Neuronal stem cell (in vitro differentiated cells): ENCODE measurements around the gene OMP.

Experiments
- DNase-seq: peaks from one replicate; pipeline ENCODE4 v3.0.0-alpha.2; 2013; ENCODE audit warnings: low spot score
- H2AFZ ChIP-seq: one replicate; pipeline ENCODE4 v1.6.1; 2013; ENCODE audit warnings: mild to moderate bottlenecking, low read length, inconsistent platforms
- H2AK5ac ChIP-seq: 2 replicates; pipeline ENCODE4 v1.6.1; 2013; ENCODE audit warnings: low read depth, mild to moderate bottlenecking, inconsistent platforms, low read length, moderate library complexity, mixed read lengths
- H2BK120ac ChIP-seq: 2 replicates; pipeline ENCODE4 v1.6.1; 2013; ENCODE audit warnings: low read depth, mild to moderate bottlenecking, inconsistent platforms, low read length, moderate library complexity, mixed read lengths
- H2BK12ac ChIP-seq: one replicate; pipeline ENCODE4 v1.6.1; 2013; ENCODE audit warnings: low read length, inconsistent platforms
- H2BK15ac ChIP-seq: 2 replicates; pipeline ENCODE4 v1.6.1; 2013; ENCODE audit warnings: mild to moderate bottlenecking, low read length, inconsistent platforms, mixed read lengths
- H2BK5ac ChIP-seq: one replicate; pipeline ENCODE4 v1.6.1; 2013; ENCODE audit warnings: inconsistent platforms, mild to moderate bottlenecking, low read length, moderate library complexity
- H3K14ac ChIP-seq: one replicate; pipeline ENCODE4 v1.6.1; 2013; ENCODE audit warnings: low read length, inconsistent platforms
- H3K18ac ChIP-seq: 2 replicates; pipeline ENCODE4 v1.6.1; 2013; ENCODE audit warnings: low read length, inconsistent platforms
- H3K23ac ChIP-seq: 2 replicates; pipeline ENCODE4 v1.6.1; 2013; ENCODE audit warnings: low read depth, mild to moderate bottlenecking, mixed read lengths, low read length, inconsistent platforms; ENCODE audit not compliant: poor library complexity
- H3K27ac ChIP-seq: replicated peaks from 3 replicates; pipeline ENCODE4 v1.5.1; 2013; ENCODE audit warnings: low read length, inconsistent platforms
- H3K27me3 ChIP-seq, 3 experiments: 2 replicates each; pipeline ENCODE4 v1.6.1; 2013; ENCODE audit warnings: low read length in 3 of 3, mild to moderate bottlenecking in 2 of 3, inconsistent platforms in 1 of 3, low read depth in 1 of 3, mixed read lengths in 1 of 3, moderate library complexity in 1 of 3; ENCODE audit not compliant: control insufficient read depth in 3 of 3, insufficient read depth in 3 of 3
- H3K36me3 ChIP-seq, 2 donors: replicated peaks in 1 of 2; 2 replicates each; pipeline ENCODE4 v1.6.1; 2013; ENCODE audit warnings: low read length in 2 of 2; ENCODE audit not compliant: control insufficient read depth in 2 of 2, insufficient read depth in 2 of 2
- H3K4ac ChIP-seq: 2 replicates; pipeline ENCODE4 v1.6.1; 2013; ENCODE audit warnings: inconsistent platforms, mild to moderate bottlenecking, low read length, moderate library complexity
- H3K4me1 ChIP-seq, 2 donors: 1 replicate in 1 of 2; 2 replicates in 1 of 2; pipeline ENCODE4 v1.6.1; 2013; ENCODE audit warnings: low read length in 2 of 2, low read depth in 1 of 2; ENCODE audit not compliant: control insufficient read depth in 2 of 2, insufficient read depth in 1 of 2
- H3K4me2 ChIP-seq: one replicate; pipeline ENCODE4 v1.6.1; 2013; ENCODE audit warnings: mild to moderate bottlenecking, low read length, inconsistent platforms; ENCODE audit not compliant: insufficient read depth, poor library complexity, severe bottlenecking
- H3K4me3 ChIP-seq, 2 donors: 2 replicates each; pipeline ENCODE4 v1.5.1; 2013; ENCODE audit warnings: low read length in 2 of 2, mild to moderate bottlenecking in 2 of 2, inconsistent platforms in 1 of 2, moderate library complexity in 1 of 2
- H3K79me1 ChIP-seq: one replicate; pipeline ENCODE4 v1.6.1; 2013; ENCODE audit warnings: low read depth, mild to moderate bottlenecking, inconsistent platforms, low read length, moderate library complexity
- H3K9ac ChIP-seq: one replicate; pipeline ENCODE4 v1.6.1; 2013; ENCODE audit warnings: mild to moderate bottlenecking, low read depth, low read length, inconsistent platforms; ENCODE audit not compliant: poor library complexity
- H3K9me3 ChIP-seq, 2 donors: replicated peaks in 1 of 2; 2 replicates each; pipeline versions ENCODE3 to v1.6.1; 2013; ENCODE audit warnings: low read length in 2 of 2, mild to moderate bottlenecking in 2 of 2, inconsistent platforms in 1 of 2, low read depth in 1 of 2, mixed read lengths in 1 of 2, moderate library complexity in 1 of 2; ENCODE audit not compliant: control insufficient read depth in 2 of 2, insufficient read depth in 1 of 2
- H4K8ac ChIP-seq: one replicate; pipeline ENCODE4 v1.6.1; 2013; ENCODE audit warnings: low read depth, mild to moderate bottlenecking, inconsistent platforms, low read length, moderate library complexity
- H4K91ac ChIP-seq: one replicate; pipeline ENCODE4 v1.6.1; 2013; ENCODE audit warnings: low read length, low read depth, mild to moderate bottlenecking, inconsistent platforms; ENCODE audit not compliant: poor library complexity
- WGBS, 2 donors: extraction: QIAGEN DNeasy Blood & Tissue Kit; methylation state at CpG; one replicate each; pipeline ENCODE4 v1.1.7; 2013; ENCODE audit warnings: missing lambda C conversion rate in 2 of 2, mixed read lengths in 1 of 2; ENCODE audit not compliant: insufficient read length in 2 of 2, insufficient replicate concordance in 1 of 2; ENCODE audit errors: extremely low coverage in 2 of 2; 5-methylcytosine and 5-hydroxymethylcytosine counted together

Gene OMP

DNA sequence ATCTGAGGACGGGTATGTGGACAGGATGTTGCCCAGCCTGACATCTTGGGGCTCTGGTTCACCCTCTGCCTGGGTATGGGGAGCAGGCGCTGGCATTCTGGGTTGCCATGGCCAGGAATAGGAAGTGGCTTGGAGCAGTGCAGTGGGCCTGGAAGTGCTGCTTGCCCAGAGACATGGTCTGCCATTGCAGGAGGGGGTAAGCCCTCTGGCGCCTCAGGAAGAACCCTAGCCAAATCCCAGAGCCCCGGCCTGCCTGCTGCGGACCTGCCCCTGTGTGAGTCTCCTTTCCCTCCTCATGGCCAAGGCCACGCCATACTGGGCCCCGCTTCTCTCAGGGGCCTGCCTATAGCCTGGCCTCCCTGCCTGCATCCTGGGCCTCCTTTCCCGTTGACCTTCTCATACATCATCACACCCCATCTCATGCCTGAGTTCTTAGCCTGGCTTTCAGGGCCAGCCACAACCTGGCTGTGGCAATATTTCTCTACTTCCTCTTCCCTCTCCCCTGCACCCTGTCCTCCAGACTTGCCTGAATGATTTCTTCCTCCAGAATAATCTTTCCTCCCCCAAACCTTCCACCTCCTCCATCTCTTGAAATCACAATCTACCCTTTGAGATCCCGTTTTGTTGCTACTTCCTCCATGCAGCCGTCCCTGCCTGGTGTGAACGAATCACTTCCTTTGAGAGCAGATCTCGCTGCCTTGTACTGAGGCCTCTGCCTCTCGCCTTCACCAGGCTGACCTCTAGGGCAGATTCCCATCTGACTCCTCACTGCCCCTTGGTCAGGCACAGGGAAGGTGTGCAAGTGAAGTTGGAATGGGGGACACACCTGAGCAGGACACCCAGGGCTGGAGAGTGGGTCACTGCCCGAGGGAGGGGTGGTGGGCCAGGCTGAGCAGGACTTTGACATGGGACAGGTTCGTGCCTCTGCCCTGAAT is 30.7 kb upstream of the OMP start:
- H3K4me3 ChIP-seq, result no peak overlapping the region
- H3K79me1 ChIP-seq, result peaks cover 2% of the 10 kb centered on the region
- no peak for DNase-seq
- H3K18ac ChIP-seq, result no peak overlapping the region
- peaks cover 10 to 20% of the 10 kb centered on the region in 2 donors for H3K4me1 ChIP-seq
- H4K8ac ChIP-seq, result no peak overlapping the region
- no peak overlapping the region for H2BK120ac ChIP-seq
- peak overlapping the region; percentile 14 for H3K23ac ChIP-seq
- no peak overlapping the region for H2BK15ac ChIP-seq
- no peak overlapping the region for H3K4ac ChIP-seq
- H3K4me2 ChIP-seq, result no peak overlapping the region
- no peak overlapping the region for H2BK12ac ChIP-seq
- no peak overlapping the region for H4K91ac ChIP-seq
- 100% methylated on average over 1 of the region's 15 CpGs; no CpG with 5 or more reads in 1 of the 2 donors for WGBS, 2 donors
- H3K36me3 ChIP-seq, result peaks cover 0 to 18% of the 10 kb centered on the region in 2 donors
- no peak overlapping the region for H3K27ac ChIP-seq
- H3K9me3 ChIP-seq, result no peaks in the 10 kb centered on the region
- no peak overlapping the region for H2BK5ac ChIP-seq
- no peaks in the 10 kb centered on the region for H3K27me3 ChIP-seq
- no peak overlapping the region for H2AFZ ChIP-seq
- no peak overlapping the region for H3K9ac ChIP-seq
- peak overlapping the region; percentile 27 for H3K14ac ChIP-seq
- H2AK5ac ChIP-seq, result peak overlapping the region; percentile 63

DNA sequence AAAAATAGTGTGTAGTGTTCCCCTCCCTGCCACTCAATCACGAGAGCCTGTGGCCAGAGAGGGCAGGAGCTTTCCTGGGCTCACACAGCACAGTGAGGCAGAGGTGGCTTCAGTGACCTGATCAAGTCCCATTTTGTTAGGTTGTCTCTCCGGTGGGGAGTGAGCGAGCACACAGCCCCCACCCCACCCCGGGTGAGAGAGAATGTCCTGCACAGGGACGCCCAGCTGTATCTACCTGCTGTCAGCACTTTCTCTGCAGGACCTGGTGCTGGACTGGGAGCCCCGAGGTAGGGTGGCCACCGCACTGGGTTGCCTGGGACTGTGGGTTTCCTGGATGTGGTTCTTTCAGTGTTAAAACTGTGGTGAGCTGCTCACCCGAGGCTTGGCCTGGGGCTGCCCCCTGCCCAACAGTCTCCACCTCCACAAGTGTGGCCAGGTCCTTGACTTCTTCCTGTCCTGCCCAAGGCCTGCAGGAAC is 29.8 kb upstream of the OMP start:
- Histone ChIP-seq H3K79me1 (peaks cover 2% of the 10 kb centered on the region), H3K4me2 (no peak overlapping the region), H2BK5ac (no peak overlapping the region), H4K8ac (no peak overlapping the region), H3K18ac (no peak overlapping the region), H2AK5ac (no peak overlapping the region), H3K27ac (no peak overlapping the region), H3K4me1 (peaks cover 6 to 20% of the 10 kb centered on the region in 2 donors), H3K4me3 (no peak overlapping the region), H2BK15ac (no peak overlapping the region), H3K23ac (no peak overlapping the region), H3K14ac (no peak overlapping the region), H2BK12ac (no peak overlapping the region), H4K91ac (no peak overlapping the region), H3K36me3 (peaks cover 0 to 18% of the 10 kb centered on the region in 2 donors), H3K9me3 (no peaks in the 10 kb centered on the region), H3K27me3 (no peaks in the 10 kb centered on the region), H3K9ac (no peak overlapping the region), H2AFZ (no peak overlapping the region), H2BK120ac (no peak overlapping the region), H3K4ac (no peak overlapping the region)
- no peak for DNase-seq
- no CpG with 5 or more reads among the region's 8 CpGs for WGBS, 2 donors

DNA sequence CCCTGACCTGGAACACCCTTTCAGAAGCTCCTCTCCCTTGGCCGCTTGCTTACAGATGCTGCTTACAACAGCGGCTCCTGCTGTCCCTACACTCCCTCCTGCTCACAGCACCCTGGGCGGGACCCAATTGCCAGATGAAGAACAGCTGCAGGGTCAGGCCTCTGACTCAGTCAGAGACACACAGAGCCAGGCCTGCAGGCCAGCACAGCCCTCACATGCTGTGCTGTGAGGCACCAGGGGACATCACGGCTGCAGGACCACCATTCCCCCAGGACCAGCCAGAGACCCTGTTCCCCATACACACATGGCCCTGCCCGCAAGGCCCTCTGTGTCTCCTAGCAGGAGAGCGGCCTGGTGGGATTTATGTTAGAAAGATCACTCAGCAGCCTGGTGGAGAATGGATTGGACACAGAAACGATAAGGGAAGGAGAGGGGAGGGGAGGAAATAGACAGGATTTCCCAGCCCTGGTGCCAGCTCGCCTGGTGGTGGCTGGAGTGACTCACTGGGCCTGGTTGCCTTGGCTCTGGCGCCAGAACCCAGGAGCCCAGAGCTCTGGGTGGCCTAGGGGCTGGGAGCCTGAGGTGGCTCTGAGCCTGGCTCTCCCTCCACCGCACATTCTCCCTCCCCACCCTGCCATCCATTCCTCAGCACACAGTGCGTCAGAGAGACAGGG is 29.2 kb upstream of the OMP start:
- Histone ChIP-seq H2BK120ac (peak overlapping the region; percentile 24), H3K4me2 (no peak overlapping the region), H3K27ac (no peak overlapping the region), H2BK15ac (no peak overlapping the region), H3K9ac (no peak overlapping the region), H2AK5ac (peak overlapping the region; percentile 13), H2BK5ac (no peak overlapping the region), H2AFZ (no peak overlapping the region), H2BK12ac (no peak overlapping the region), H3K27me3 (no peaks in the 10 kb centered on the region), H3K4me3 (no peak overlapping the region), H3K36me3 (peaks cover 0 to 18% of the 10 kb centered on the region in 2 donors), H3K4me1 (peaks cover 3 to 14% of the 10 kb centered on the region in 2 donors), H3K14ac (no peak overlapping the region), H4K8ac (no peak overlapping the region), H3K79me1 (peaks cover 2% of the 10 kb centered on the region), H3K4ac (no peak overlapping the region), H3K9me3 (peaks cover 0 to 3% of the 10 kb centered on the region in 2 donors), H3K23ac (peak overlapping the region; percentile 35), H4K91ac (no peak overlapping the region), H3K18ac (peak overlapping the region; percentile 79)
- no peak for DNase-seq
- WGBS, 2 donors, result no CpG with 5 or more reads among the region's 11 CpGs

DNA sequence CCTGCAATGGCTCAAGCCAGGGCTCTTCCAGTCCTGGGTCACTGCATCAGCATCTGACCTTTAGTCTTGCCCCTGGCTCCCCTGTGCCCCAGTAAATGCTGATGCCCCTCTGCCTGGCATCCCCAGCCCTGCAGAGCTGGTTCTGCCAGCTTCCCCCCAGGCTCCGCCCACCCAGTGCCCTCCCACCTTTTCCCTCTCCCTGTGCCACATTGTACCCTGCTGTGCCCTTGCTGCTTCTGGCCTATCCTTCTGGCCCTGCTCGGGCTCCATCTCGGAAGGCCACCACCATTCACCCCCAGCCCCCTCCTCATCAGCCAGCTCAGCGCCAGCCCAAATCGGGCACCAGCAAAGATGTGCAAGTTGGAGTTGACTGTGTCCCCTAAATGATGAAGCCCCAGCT is 28.4 kb upstream of the OMP start:
- Histone ChIP-seq H3K4me2 (peak overlapping the region; percentile 18), H2BK5ac (no peak overlapping the region), H3K4me1 (peaks cover 3 to 8% of the 10 kb centered on the region in 2 donors), H3K18ac (no peak overlapping the region), H4K91ac (no peak overlapping the region), H3K27ac (no peak overlapping the region), H3K4ac (no peak overlapping the region), H3K27me3 (no peaks in the 10 kb centered on the region), H2AK5ac (no peak overlapping the region), H3K14ac (no peak overlapping the region), H2BK15ac (peak overlapping the region; percentile 49), H3K23ac (no peak overlapping the region), H3K9me3 (peaks cover 0 to 10% of the 10 kb centered on the region in 2 donors), H3K4me3 (no peak overlapping the region), H2AFZ (no peak overlapping the region), H2BK12ac (no peak overlapping the region), H2BK120ac (peak overlapping the region; percentile 24), H3K79me1 (peaks cover 2% of the 10 kb centered on the region), H3K9ac (peak overlapping the region; percentile 21), H3K36me3 (peaks cover 0 to 18% of the 10 kb centered on the region in 2 donors), H4K8ac (no peak overlapping the region)
- no CpG with 5 or more reads among the region's 5 CpGs for WGBS, 2 donors
- DNase-seq, result no peak
